ENCODE measurements around the gene SUGCT. TPM values are rescaled to one million over a fixed set of nuclear protein-coding genes. Genes with fewer than 3 reads are reported as not detected.

SUGCT gene
- total RNA-seq, 1 experiment from 2014 or later, result 1.5 TPM

GRCh38 chr7:40799493-40800403 is 664.9 kb downstream of the SUGCT start:
- H3K4me3 ChIP-seq (ENCODE audit: low read depth, low read length, poor library complexity, severe bottlenecking), result no peak overlapping the region
- no peaks in the 10 kb centered on the region for H3K4me1 ChIP-seq (ENCODE audit: insufficient read depth, low read length, poor library complexity, severe bottlenecking)
- DNase-seq (ENCODE audit: low spot score), result no peak
- BruUV-seq (replicated peaks), result no TSS peak
- H3K9me3 ChIP-seq (ENCODE audit: low read depth, low read length, poor library complexity, severe bottlenecking), result no peaks in the 10 kb centered on the region
- no peak overlapping the region for H3K27ac ChIP-seq (ENCODE audit: low read depth, low read length, poor library complexity, severe bottlenecking)
- H3K36me3 ChIP-seq (ENCODE audit: insufficient read depth, low read length, poor library complexity, severe bottlenecking), result no peaks in the 10 kb centered on the region
- TF ChIP-seq EZH2 (IDR thresholded peaks at IDR 0.05; ENCODE audit: borderline replicate concordance, low read depth, low read length, poor library complexity, severe bottlenecking) (no peak), CTCF (conservative IDR thresholded peaks at IDR 0.05; ENCODE audit: low read depth, low read length) (no peak)
- H3K27me3 ChIP-seq (replicated peaks; ENCODE audit: insufficient read depth, low read depth, low read length, poor library complexity), result peaks cover 17% of the 10 kb centered on the region
- CTCF ChIA-PET, result no interaction called here
- intact Hi-C loops (cut with micrococcal nuclease; ENCODE audit: unreplicated experiment), result no loop called here
- POLR2A ChIA-PET (ENCODE audit: low non-redundant PET), result no interaction called here

- Histone ChIP-seq H3K4me1 (ENCODE audit: insufficient read depth, low read length, poor library complexity, severe bottlenecking) (no peaks in the 10 kb centered on the region), H3K9me3 (ENCODE audit: low read depth, low read length, poor library complexity, severe bottlenecking) (no peaks in the 10 kb centered on the region), H3K27me3 (replicated peaks; ENCODE audit: insufficient read depth, low read depth, low read length, poor library complexity) (peaks cover 14% of the 10 kb centered on the region), H3K4me3 (ENCODE audit: low read depth, low read length, poor library complexity, severe bottlenecking) (no peak overlapping the region), H3K27ac (ENCODE audit: low read depth, low read length, poor library complexity, severe bottlenecking) (no peak overlapping the region), H3K36me3 (ENCODE audit: insufficient read depth, low read length, poor library complexity, severe bottlenecking) (no peaks in the 10 kb centered on the region)
- DNase-seq (ENCODE audit: low spot score), result no peak
- TF ChIP-seq CTCF (conservative IDR thresholded peaks at IDR 0.05; ENCODE audit: low read depth, low read length), result no peak
- TF ChIP-seq EZH2 (IDR thresholded peaks at IDR 0.05; ENCODE audit: borderline replicate concordance, low read depth, low read length, poor library complexity, severe bottlenecking), result no peak
- intact Hi-C loops (cut with micrococcal nuclease; ENCODE audit: unreplicated experiment), result no loop called here
- ChIA-PET POLR2A (ENCODE audit: low non-redundant PET) (no interaction called here), CTCF (no interaction called here)
- BruUV-seq (replicated peaks), result no TSS peak
Measured at GRCh38 chr7:40800771-40801170, 666.0 kb downstream of the SUGCT start.

- DNase-seq (ENCODE audit: low spot score), result no peak
- Histone ChIP-seq H3K4me1 (ENCODE audit: insufficient read depth, low read length, poor library complexity, severe bottlenecking) (no peaks in the 10 kb centered on the region), H3K4me3 (ENCODE audit: low read depth, low read length, poor library complexity, severe bottlenecking) (no peak overlapping the region), H3K9me3 (ENCODE audit: low read depth, low read length, poor library complexity, severe bottlenecking) (no peaks in the 10 kb centered on the region), H3K36me3 (ENCODE audit: insufficient read depth, low read length, poor library complexity, severe bottlenecking) (no peaks in the 10 kb centered on the region), H3K27me3 (replicated peaks; ENCODE audit: insufficient read depth, low read depth, low read length, poor library complexity) (peaks cover 4% of the 10 kb centered on the region), H3K27ac (ENCODE audit: low read depth, low read length, poor library complexity, severe bottlenecking) (no peak overlapping the region)
- BruUV-seq (replicated peaks), result no TSS peak
- intact Hi-C loops (cut with micrococcal nuclease; ENCODE audit: unreplicated experiment), result no loop called here
- TF ChIP-seq EZH2 (IDR thresholded peaks at IDR 0.05; ENCODE audit: borderline replicate concordance, low read depth, low read length, poor library complexity, severe bottlenecking) (no peak), CTCF (conservative IDR thresholded peaks at IDR 0.05; ENCODE audit: low read depth, low read length) (no peak)
- ChIA-PET CTCF (no interaction called here), POLR2A (ENCODE audit: low non-redundant PET) (no interaction called here)
Measured at GRCh38 chr7:40802497-40802896, 667.7 kb downstream of the SUGCT start.

Data from A673 (cell line).